GM19463 (cell line): Measurements from ENCODE around the gene ADAT1.
A peak's percentile ranks its signal among the peaks of the same experiment; 100 is the strongest.

Experiments used
- ATAC-seq: cut with Tn5 transposase; IDR thresholded peaks from one replicate; pipeline ENCODE4 v1.9.1; 2021; ENCODE audit warnings: mild to moderate bottlenecking, moderate library complexity; ENCODE audit not compliant: unreplicated experiment

Gene ADAT1

GRCh38 chr16:75622761-75623605 lies at the start of gene ADAT1:
TSS of gene ADAT1 (minus strand) at chr16:75623281. CDS start at chr16:75620799, 2,482 bp downstream.
- peak; percentile 89 for ATAC-seq

GRCh38 chr16:75667503-75667902 lies 44.4 kb upstream of the ADAT1 start:
- no peak for ATAC-seq

- ATAC-seq, result no peak
These were observed 37.7 kb upstream of the ADAT1 start for GRCh38 chr16:75660726-75661302.

GRCh38 chr16:75660321-75660720 lies 37.2 kb upstream of the ADAT1 start:
- no peak for ATAC-seq

- ATAC-seq, result no peak
These were observed 35.1 kb upstream of the ADAT1 start for GRCh38 chr16:75658175-75658574.

- no peak for ATAC-seq
These were observed 30.8 kb upstream of the ADAT1 start for GRCh38 chr16:75653922-75654321.

- peak; percentile 21 for ATAC-seq
These were observed 25.4 kb upstream of the ADAT1 start for GRCh38 chr16:75648265-75649076.

- ATAC-seq, result peak; percentile 82
These were observed 24.6 kb upstream of the ADAT1 start, which contains the start of the genes KARS1 and TERF2IP for GRCh38 chr16:75647492-75648264. TSS of gene KARS1 (minus strand) at chr16:75647665. CDS start at chr16:75647639, 26 bp downstream. TSS of gene TERF2IP (plus strand) at chr16:75647773. CDS start at chr16:75647883, 110 bp downstream.

GRCh38 chr16:75647112-75647491 lies 24.0 kb upstream of the ADAT1 start:
- ATAC-seq, result peak; percentile 16

GRCh38 chr16:75644240-75645012 lies 21.3 kb upstream of the ADAT1 start:
- ATAC-seq, result no peak

- ATAC-seq, result no peak
These were observed 17.5 kb upstream of the ADAT1 start for GRCh38 chr16:75640598-75640997.

- ATAC-seq, result no peak
These were observed 12.0 kb upstream of the ADAT1 start for GRCh38 chr16:75635036-75635435.

GRCh38 chr16:75632857-75633256 lies 9.8 kb upstream of the ADAT1 start:
- ATAC-seq, result no peak

GRCh38 chr16:75630052-75630451 lies 7.0 kb upstream of the ADAT1 start:
- no peak for ATAC-seq

- ATAC-seq, result no peak
These were observed 6.1 kb upstream of the ADAT1 start for GRCh38 chr16:75629132-75629531.

GRCh38 chr16:75628351-75628750 lies 5.3 kb upstream of the ADAT1 start:
- ATAC-seq, result no peak

GRCh38 chr16:75627851-75628250 lies 4.8 kb upstream of the ADAT1 start:
- no peak for ATAC-seq

- no peak for ATAC-seq
These were observed 3.7 kb upstream of the ADAT1 start for GRCh38 chr16:75626806-75627205.

GRCh38 chr16:75624921-75625334 lies 1.8 kb upstream of the ADAT1 start:
- ATAC-seq, result no peak

GRCh38 chr16:75621170-75621477 lies 2.0 kb downstream of the ADAT1 start:
- ATAC-seq, result no peak
